Measurements from ENCODE around the gene TBC1D7.

DNA sequence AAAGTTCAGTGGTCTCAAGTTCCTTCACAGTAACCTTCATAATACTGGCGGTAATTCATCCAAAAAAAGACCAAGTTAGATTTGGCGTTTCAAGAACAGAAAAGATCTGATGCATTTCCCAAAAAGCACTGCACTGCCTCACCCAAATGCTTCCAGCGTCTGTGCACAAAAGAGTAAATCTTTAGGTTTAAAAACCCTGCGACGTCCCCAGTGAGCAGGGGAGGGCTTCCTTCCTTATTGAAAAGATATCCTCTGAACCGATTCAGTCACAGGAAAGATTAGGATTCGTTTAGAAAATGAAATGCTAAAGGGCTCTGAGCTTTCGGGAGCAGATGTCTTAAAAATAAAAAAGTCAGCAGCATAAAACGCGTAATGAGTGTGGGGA lies 654 bp downstream of the TBC1D7 start:
- TF ChIP-seq EZH2phosphoT487 (conservative IDR thresholded peaks at IDR 0.05; ENCODE audit: low read length) = no peak
- no peak for TF ChIP-seq CTCF (IDR thresholded peaks at IDR 0.05; ENCODE audit: insufficient read depth, low read length, poor library complexity, severe bottlenecking)

Data from SU-DHL-6 (cell line).